HG02870 (cell line): ENCODE results near the gene STK31.
"Not testable (repeated sequence)": the region's sequence is repeated elsewhere in the genome, so short reads cannot be mapped to it uniquely, and the experiment has no call there.

ENCODE experiments used
- ATAC-seq: cut with Tn5 transposase; IDR thresholded peaks from one replicate; pipeline ENCODE4 v1.9.1; 2021; ENCODE audit warnings: mild to moderate bottlenecking, moderate library complexity; ENCODE audit not compliant: unreplicated experiment

STK31 gene

DNA sequence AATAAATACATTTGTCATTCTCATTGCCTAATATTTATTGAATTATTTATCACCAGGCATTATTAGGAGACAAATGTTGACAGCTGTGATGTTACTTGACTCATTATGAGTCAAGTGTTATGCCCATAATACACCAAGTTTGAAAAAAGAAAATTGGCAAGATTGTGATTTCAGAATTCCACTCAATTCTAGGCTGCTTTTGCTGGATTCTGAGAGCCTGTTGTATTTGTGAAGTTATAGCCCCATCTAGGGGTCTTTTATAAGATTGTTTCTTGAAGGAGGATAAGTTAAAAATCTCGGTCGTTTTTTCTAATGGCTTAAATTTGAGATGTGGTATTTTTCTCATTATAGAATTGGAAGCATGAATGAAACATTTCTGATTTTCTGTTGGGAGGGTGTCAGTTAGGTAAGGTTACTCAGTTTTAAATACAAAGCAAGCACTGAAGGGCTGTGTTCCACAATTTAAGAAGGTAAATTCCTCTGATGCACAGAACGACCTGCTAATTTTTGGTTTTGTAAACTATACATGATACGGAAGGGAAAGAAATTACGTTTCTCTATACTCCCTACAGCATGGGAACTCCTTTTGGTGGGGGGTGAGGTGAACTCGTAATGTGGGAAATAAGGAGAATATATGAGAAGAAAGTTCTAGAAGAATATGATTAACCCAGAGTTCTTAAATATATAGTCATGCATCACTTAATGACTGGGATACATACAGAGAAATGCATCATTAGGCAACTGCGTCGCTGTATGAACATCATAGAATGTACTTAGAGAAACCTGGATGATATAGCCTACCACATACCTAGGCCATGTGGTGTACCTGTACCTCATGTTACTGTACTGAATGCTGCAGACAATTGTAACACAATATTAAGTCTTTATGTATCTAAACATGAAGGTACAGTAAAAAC is 2.6 kb downstream of the STK31 start:
- no peak for ATAC-seq

DNA sequence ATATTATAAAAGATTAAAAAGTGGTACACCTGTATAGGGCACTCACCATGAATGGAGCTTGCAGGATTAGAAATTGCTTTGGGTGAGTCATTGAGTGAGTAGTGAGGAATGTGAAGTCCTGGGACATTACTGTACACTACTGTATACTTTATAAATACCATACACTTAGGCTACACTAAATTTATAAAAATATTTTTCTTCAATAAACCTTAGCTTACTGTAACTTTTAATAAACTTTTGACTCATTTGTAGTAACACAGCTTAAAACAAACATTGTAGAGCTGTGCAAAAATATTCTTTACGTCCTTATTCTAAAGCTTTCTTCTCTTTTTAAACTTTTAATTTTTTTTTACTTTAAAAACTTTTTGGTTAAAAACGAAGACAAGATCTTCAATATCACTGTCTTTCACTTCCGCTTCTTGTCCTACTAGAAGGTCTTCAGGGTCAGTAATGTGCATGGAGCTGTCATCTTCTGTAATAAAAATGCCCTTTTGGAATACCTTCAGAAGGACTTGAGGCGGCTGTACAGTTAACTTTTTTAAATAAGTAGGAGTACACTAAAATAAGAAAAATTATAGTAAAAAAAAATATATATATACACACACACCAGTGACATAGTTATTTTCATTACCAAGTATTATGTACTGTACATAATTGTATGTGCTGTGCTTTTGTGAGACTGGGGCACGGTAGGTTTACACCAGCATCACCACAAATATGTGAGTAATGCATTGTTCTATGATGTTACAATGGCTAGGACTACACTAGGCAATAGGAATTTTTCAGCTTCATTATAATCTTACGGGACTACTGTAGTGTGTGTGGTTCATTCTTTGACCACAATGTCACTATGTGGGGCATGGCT is 3.5 kb downstream of the STK31 start:
- ATAC-seq, result no peak

DNA sequence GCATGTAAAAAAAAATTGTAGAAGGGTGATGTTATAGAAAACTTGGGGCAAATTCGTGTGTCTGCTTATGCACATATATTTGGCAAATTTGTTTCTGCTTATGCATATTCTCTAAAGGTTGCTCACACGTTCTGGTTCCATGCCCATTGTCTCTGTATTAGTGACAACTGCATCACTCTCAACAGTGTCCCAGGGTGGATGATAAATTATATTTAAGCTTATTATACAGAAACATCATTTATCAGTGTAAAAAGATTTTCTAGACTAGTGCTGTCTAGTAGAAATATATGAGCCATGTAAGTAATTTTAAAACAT is 4.1 kb downstream of the STK31 start:
- ATAC-seq, result no peak

DNA sequence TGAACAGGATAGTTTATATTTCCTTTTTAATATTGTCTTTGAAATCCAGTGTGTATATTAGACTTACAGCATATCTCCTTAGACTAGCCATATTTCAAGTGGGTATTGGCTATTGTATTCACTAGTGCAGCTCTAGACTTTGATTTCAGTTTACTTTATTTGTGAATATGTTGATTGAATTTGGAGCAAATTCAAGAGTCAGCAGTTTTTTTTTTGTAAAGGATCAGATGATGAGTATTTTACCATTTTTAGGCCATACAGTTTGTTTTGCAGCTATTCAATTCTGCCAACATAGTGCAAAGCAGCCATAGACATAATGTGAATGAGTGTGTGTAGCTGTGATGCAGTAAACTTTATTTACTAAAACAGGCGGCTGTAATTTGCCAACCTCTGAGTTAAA is 4.6 kb downstream of the STK31 start:
- ATAC-seq, result no peak

DNA sequence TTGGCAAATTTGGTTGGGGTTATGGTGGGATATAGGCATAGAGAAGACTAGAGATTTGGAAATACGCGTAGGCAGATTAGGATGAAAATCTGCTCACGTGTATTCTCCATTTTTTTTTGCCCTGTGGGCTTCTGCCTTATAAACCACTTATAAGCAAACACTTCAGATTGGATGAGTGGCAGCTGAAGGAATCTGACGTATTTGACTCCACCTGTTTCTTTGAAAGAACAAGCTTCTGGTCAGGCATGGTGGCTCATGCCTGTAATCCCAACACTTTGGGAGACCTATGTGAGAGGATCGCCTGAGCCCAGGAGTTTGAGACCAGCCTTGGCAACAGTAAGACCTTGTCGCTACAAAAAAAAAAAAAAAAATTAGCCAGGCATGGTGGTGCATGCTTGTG is 5.1 kb downstream of the STK31 start:
- ATAC-seq, result no peak

DNA sequence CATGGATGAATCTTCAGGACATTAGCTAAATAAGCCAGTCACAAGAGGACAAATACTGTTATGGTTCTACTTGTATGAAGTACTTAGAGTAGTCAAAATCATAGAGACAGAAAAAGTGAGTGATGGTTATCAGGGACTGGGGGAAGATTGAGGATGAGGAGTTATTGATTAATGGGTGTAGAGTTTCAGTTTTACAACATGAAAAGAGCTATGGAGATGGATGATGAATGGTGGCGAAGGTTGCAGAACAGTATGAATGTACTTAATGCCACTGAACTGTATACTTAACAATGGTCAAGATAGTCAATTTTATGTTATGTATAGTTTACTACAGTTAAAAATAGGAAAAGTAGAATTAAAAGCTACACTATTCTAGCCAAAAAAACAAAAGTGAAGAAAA is 7.8 kb downstream of the STK31 start:
- ATAC-seq, result no peak

DNA sequence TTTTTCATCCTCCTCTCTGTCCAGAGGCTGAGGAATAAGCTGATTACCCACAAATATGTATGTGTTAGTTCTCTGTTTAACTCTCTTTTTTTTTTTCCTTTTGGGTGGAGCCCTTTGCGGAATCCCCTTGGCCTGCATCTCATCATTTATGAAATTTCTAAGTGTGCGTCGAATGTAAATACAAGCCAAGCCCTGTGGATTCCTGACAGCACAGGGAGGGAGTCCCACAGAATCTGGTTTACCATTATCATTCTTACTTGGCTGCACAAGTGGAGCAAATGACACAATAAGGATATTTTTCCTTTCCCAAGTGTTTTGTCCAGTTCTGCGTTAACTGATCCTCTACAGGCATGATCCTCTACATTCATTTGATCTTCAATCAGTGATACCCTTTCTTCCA is 11.4 kb downstream of the STK31 start:
- no peak for ATAC-seq

DNA sequence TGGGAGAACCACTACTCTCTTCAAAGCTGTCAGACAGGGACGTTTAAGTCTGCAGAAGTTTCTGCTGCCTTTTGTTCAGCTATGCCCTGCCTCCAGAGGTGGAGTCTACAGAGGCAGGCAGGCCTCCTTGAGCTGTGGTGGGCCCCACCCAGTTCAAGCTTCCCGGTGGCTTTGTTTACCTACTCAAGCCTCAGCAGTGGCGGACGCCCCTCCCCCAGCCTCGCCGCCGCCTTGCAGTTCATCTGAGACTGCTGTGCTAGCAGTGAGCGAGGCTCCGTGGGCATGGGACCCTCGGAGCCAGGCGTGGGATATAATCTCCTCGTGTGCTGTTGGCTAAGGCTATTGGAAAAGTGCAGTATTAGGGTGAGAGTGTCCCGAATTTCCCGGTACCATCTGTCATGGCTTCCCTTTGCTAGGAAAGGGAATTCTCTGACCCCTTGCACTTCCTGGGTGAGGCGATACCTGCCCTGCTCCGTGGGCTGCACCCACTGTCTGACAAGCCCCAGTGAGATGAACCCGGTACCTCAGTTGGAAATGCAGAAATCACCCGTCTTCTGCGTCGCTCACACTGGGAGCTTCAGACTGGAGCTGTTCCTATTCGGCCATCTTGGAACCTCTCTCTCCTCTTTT is 12.7 kb downstream of the STK31 start:
- ATAC-seq, result not testable (repeated sequence)

DNA sequence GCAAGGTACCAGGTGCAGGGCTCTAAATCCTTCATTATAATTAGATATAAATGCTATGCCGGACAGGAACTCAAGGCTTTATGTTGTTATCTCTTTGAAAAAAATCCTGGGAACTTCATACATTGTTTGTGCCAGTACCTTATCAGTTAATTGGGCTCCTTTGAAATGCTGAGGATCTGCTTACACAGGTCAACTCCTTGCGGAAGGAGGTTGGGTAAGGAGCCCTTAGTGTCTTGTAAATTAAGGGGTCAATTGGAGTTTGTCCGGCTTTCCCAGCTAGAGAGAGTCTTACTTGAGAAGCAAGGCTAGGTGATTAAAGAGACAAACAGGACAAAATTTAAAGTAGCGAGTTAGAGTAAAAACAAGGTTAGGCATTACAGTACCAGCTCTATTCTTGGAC is 14.1 kb downstream of the STK31 start:
- not testable (repeated sequence) for ATAC-seq

DNA sequence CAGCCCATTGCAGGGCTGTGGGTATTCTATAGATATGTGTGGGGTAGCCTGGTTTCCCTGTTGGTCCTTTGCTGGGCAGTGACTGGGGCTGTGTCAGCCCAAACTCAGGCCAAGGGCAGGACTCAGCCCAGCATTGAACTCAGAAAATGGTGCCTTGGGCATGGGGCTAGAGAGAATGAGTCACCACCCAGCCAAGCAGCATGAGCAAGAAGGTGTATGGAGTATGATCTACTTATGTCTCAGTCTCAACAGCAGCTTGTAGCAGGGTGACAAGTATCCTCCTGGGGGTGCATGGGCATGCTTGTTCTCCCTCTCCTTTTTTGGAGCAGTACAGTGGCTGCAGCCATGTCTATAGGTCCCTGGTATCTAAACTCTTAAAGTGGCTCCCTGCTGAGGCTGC is 32.0 kb downstream of the STK31 start:
- no peak for ATAC-seq

DNA sequence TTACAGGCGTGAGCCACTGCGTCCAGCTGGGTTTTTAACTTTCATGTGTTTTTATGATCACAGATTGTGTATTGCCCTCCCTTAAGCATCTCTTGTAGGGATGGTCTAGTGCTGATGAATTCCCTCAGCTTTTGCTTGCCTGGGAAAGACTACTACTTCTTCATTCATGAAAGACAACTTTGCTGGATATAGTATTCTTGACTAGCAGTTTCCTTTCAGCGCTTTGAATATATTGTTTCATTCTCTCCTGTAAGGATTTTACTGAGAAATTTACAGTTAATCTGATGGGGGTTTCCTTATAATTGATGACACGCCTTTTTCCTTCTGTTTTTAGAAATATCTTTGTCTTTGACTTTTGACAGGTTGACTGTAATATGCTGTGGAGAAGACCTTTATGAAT is 33.2 kb downstream of the STK31 start:
- no peak for ATAC-seq

DNA sequence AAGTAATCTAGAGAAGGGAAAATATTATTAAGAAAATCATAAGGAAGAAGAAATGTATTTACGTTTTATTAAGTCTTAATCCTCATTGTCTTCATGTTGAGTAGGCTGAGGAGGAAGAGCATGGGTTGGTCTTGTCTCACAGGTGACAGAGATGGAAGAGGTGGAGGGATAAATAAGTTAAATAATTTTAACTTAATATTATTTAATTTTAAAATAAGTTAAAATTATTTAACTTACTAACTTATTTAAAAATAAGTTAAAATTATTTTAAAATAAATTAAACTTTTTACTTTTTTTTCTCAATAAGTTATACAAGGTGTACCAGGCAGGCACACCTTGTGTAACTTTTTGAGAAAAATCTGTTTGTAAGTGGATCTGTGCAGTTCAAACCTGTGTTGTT is 36.6 kb downstream of the STK31 start:
- no peak for ATAC-seq

DNA sequence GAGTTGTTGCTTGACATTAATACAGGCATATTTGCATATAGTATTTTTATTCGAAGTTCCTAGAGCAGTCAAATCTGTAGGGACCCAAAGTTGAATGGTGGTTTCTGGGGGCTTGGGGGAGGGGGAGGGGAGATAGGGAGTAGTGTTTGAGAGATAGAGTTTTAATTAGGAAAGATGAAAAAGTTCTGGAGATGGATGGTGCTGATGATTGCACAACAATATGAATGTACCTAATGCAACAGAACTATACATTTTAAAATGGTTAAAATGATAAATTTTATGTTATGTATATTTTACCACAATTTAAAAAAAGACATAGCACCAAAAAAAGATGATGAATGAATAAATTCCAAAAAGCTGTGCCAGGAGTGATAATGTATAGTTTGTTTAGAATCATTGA is 41.8 kb downstream of the STK31 start:
- ATAC-seq, result no peak

DNA sequence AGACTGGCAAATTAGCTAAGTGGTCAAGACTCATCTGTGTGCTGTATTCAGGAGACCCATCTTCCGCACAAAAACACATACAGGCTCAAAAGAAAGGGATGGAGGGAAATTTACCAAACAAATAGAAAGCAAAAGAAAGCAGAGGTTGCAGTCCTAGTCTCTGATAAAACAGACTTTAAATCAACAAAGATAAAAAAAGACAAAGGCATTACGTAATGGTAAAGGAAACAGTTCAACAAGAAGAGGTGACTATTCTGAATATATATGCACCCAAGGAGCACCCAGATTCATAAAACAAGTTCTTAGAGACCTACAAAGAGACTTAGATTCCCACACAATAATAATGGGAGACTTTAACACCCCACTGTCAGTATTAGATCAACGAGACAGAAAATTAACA is 48.8 kb downstream of the STK31 start:
- not testable (repeated sequence) for ATAC-seq

DNA sequence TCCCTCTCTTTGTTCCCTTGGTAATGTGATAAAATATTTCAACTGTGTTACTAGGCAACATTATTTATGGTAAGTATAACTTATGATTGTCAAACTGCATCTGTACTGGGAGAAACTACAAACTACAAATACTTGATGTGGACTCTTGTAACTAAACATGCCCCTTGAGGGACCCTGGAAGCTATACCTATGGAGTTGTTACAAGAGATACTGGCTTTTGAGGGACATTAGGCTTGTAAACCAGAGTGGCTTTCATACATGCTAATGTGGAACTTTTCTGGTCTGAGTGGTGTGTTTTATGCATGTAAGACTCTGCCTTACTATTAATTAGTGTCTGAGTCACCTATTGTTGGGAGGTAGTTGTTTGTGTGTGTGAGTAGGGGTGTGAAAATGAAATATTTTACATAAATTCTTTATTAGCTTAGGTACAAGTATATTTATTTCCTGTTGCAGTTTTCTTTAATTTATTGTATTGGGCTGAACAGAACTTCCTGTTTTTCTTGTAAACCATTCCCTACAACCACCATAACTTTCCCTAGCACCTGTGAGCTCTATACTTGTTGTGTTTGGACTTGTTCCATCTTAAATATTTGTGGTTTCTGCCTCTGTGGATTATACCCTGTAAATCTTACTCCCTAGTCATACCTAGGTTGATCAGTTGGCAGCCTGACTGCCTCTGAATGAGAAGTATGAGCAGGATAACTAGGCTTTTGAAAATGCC is 49.8 kb downstream of the STK31 start:
- no peak for ATAC-seq

DNA sequence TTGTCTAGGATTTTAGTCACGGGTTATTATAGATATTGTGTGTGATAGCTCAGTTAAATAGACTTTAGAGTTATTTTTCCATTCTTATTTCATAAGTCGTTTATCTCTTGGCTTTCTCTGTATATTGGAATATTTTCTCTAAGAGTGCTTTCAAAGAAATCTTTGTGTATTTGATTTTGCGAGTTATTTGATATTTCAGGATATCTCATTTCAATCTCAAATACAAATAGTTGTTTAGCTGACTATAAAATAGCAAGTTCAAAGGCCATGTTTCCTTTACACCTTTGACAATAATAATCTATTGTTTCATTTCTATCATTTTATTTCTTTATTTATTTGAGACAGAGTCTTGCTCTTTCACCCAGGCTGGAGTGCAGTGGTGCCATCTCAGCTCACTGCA is 55.9 kb downstream of the STK31 start:
- ATAC-seq, result no peak

DNA sequence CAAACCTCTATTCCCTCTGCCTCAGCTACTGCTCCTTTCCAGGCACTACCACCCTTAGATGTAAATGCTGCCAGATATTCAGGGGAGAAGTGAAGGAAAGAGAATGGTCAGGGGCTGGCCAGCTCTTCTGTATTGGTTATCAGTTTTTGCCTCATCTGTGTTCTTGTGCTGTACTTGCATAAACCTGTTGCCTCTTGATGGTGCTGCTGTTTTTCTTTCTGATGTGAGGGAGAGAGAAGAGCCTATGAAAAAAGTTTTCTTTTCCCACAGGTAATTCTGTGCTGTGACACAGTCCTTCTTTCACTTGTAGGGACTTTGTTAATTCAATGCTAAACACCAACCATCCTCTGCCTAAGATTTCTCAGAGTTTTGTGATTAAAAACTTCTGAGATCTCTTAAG is 57.5 kb downstream of the STK31 start:
- ATAC-seq, result no peak

DNA sequence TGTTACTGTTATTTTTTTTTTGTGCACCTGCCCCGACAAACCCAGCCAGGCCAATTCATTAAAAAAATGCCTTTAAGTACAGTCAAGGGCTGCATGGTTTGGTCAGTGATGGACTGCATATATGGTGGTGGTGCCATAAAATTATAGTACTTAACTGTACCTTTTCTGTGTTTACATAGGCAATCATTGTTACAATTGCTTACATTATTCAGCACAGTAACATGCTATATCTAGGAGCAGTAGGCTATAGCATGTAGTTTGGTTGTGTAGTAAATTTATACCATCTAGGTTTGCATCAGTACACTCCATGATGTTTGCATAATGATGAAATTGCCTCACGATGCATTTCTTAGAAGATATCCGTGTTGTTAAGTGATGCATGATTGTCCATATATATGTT is 58.0 kb downstream of the STK31 start:
- no peak for ATAC-seq

DNA sequence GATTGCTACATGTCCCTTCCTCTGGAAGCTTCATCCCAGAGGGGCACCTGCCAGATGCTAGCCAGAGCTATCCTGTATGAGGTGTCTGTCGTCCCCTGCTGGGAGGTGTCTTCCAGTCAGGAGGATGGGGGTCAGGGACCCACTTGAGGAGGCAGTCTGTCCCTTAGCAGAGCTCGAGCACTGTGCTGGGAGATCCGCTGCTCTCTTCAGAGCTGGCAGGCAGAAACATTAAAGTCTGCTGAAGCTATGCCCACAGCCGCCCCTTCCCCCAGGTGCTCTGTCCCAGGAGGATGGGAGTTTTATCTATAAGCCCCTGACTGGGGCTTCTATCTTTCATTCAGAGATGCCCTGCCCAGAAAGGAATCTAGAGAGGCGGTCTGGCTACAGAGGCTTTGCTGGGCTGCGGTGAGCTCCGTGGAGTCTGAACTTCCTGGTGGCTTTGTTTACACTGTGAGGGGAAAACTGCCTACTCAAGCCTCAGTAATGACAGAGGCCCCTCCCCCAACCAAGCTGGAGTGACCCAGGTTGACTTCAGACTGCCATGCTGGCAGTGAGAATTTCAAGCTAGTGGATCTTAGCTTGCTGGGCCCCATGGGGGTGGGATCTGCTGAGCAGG is 69.3 kb downstream of the STK31 start:
- not testable (repeated sequence) for ATAC-seq

DNA sequence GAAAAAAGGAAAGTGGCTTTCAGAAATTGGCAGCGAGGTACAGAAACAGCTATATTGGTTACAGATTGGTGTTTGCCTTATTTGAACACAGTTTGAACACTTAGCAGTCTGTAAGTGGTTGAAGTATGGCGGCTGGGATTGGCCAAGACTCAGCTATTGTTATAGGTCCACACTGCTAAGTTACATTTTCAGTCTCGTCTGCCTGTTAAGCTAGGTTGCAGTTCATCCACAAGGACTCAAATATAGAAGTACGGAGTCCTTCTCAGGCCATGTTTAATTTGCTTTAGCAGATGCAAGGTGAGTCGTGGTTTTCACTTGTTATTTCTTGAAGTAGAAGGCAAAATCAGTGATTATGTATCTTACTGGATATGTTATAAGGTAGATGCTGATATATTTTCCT is 73.1 kb downstream of the STK31 start:
- ATAC-seq, result no peak

DNA sequence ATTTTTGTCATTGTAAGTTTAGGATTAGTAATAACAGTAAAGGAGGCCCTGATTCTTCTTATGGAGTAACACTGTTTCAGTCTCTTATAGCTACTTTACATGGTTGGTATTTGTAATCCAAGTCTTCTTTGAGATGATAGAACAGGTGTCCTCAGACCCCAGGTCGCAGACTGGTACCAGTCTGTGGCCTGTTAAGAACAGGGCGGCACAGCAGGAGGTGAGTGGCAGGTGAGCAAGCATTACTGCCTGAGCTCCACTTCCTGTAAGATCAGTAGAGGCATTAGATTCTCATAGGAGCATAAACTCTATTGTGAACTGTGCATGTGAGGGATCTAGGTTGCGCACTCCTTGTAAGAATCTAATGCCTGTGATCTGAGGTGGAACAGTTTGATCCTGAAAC is 77.3 kb downstream of the STK31 start:
- no peak for ATAC-seq
